HepG2 (cell line): Measurements from ENCODE around the gene KERA.

Source experiments
- REL ChIP-seq: sonication (generic); formaldehyde crosslinking; conservative IDR thresholded peaks from 2 replicates; pipeline ENCODE4 v1.8.0; 2022; ENCODE audit warnings: mild to moderate bottlenecking, missing genetic modification reagents, moderate library complexity
- TAF1 ChIP-seq: sonication (generic); formaldehyde crosslinking; IDR thresholded peaks from 2 replicates; pipeline ENCODE4 v1.4.0; 2020; ENCODE audit warnings: missing genetic modification reagents
- TRAFD1 ChIP-seq: sonication (generic); formaldehyde crosslinking; IDR thresholded peaks from 2 replicates; pipeline ENCODE4 v1.5.1; 2020; ENCODE audit warnings: missing genetic modification reagents, mild to moderate bottlenecking, borderline replicate concordance
- ZNF878 ChIP-seq: sonication (generic); formaldehyde crosslinking; IDR thresholded peaks from 2 replicates; pipeline ENCODE4 v1.8.1; 2023; ENCODE audit warnings: mild to moderate bottlenecking, missing genetic modification reagents, moderate library complexity
- TF ChIP-seq, protein P1 (sequence below), 2 experiments: IDR thresholded peaks; 2 replicates each; pipeline ENCODE4 v1.6.1; 2011 to 2012; ENCODE audit warnings: low read length in 2 of 2, borderline replicate concordance in 1 of 2, low read depth in 1 of 2, mild to moderate bottlenecking in 1 of 2, moderate library complexity in 1 of 2

DNA sequence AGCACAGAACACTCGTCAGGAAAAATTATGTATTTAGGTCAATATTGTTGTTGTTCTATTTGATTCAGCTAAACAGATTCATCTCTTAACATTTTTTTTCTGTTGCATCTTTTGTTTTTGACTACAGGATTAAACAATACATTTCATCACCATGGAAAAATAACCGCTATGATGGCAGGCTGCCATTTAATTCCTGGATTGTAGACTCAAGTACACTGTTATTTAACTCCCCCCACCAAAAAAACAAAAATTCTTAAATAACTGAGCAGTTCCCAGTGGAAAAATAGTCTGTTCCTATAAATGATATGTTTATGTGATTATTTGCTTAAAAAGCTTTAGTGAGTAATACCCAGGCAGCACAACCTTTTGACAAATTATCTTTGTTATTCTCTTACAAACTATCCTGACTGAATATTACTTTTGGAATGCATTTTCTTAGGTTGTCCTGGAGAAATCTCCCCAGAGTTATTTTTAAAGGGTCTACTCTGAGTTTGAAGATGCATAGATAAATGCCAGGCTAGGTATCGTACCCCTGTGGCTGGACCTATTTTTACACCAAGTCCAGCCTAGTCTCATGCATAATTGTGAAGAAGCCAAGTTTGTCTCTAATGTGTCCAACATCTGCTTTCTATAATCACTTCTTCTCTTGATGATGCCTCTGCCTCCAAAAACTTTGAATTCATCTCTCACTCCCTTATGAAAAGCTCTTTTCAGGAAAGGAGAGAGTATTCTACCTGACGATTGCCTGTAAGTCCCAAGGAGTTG, 3.7 kb downstream of the KERA start:
- TF ChIP-seq, protein P1, sequence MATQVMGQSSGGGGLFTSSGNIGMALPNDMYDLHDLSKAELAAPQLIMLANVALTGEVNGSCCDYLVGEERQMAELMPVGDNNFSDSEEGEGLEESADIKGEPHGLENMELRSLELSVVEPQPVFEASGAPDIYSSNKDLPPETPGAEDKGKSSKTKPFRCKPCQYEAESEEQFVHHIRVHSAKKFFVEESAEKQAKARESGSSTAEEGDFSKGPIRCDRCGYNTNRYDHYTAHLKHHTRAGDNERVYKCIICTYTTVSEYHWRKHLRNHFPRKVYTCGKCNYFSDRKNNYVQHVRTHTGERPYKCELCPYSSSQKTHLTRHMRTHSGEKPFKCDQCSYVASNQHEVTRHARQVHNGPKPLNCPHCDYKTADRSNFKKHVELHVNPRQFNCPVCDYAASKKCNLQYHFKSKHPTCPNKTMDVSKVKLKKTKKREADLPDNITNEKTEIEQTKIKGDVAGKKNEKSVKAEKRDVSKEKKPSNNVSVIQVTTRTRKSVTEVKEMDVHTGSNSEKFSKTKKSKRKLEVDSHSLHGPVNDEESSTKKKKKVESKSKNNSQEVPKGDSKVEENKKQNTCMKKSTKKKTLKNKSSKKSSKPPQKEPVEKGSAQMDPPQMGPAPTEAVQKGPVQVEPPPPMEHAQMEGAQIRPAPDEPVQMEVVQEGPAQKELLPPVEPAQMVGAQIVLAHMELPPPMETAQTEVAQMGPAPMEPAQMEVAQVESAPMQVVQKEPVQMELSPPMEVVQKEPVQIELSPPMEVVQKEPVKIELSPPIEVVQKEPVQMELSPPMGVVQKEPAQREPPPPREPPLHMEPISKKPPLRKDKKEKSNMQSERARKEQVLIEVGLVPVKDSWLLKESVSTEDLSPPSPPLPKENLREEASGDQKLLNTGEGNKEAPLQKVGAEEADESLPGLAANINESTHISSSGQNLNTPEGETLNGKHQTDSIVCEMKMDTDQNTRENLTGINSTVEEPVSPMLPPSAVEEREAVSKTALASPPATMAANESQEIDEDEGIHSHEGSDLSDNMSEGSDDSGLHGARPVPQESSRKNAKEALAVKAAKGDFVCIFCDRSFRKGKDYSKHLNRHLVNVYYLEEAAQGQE (IDR thresholded peaks at IDR 0.05; ENCODE audit: borderline replicate concordance in 1 of 2, low read depth in 1 of 2, low read length in 2 of 2): no peak
- no peak for TF ChIP-seq TAF1 (CRISPR knock-in tag)
- no peak for TF ChIP-seq ZNF878
- no peak for TF ChIP-seq TRAFD1 (CRISPR knock-in tag)
- no peak for TF ChIP-seq REL
